GM12892 (cell line): ENCODE results near the gene LAMP1.
"Not testable (repeated sequence)": the region's sequence is repeated elsewhere in the genome, so short reads cannot be mapped to it uniquely, and the experiment has no call there.

Experiments used
- POLR2A ChIP-seq: IDR thresholded peaks from 2 replicates; pipeline ENCODE4 v1.6.1; 2011; ENCODE audit warnings: low read depth, low read length, control low read depth
- POLR2AphosphoS5 ChIP-seq: IDR thresholded peaks from 2 replicates; pipeline ENCODE4 v1.6.1; 2011; ENCODE audit warnings: low read depth, low read length, control low read depth
- TAF1 ChIP-seq: IDR thresholded peaks from 2 replicates; pipeline ENCODE4 v1.6.1; 2011; ENCODE audit warnings: low read depth, mild to moderate bottlenecking, control low read depth, low read length, borderline replicate concordance

GRCh38 chr13:113314895-113315470 lies 17.9 kb downstream of the LAMP1 start:
- TF ChIP-seq POLR2A, POLR2AphosphoS5, TAF1: not testable (repeated sequence)
